ENCODE data around the gene FBLL1. TPM values are rescaled to one million over a fixed set of nuclear protein-coding genes. Genes with fewer than 3 reads are reported as not detected.
A peak's percentile ranks its signal among the peaks of the same experiment; 100 is the strongest.

FBLL1 gene
- total RNA-seq, 1 donor, result 0.36 TPM

DNA sequence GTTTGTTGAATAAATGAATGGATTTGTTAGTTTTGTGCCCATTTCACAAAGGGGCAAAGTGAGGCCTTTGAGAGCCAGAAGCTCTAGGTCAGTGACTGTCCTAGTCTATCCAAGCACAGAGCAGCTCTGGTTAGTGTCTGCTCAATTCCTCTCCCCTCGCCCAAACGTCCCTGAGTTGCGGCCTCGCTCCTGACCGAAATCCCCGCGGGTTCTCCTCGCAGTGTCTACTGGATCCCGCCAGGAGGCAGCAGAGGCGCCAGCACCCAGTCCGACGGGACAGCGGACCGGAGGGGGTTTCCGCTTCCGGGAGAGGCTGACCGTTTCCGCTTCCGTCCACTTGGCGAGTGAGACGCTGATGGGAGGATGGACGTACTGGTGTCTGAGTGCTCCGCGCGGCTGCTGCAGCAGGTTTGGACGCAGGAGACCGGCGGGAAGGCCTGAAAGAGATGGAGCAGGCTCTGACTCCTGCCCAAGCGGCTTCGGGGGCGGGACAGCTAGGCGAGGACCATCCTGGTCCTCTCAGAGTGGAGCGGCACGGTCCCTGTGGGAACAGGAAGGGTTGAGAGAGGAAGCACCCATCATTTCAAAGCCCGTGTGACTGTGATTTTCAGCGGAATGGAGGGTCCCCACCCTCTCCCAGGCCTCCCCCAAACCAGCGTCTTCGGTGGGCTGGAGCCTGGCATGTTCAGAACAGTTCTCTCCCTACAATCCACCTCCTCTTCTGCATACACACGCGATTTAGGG lies 42.8 kb upstream of the FBLL1 start, which contains the start of gene RARS1:
RARS1 (plus strand) TSS at position 336 of the 744 bp plus-strand sequence; CDS start at position 364, 28 bp downstream.
- peak within 1 kb of the TSS; percentile 97 for H2AFZ ChIP-seq (ENCODE audit: low read length)
- H3K27ac ChIP-seq (ENCODE audit: low read depth, low read length), result peak within 1 kb of the TSS; percentile 81
- TF ChIP-seq, protein P1, sequence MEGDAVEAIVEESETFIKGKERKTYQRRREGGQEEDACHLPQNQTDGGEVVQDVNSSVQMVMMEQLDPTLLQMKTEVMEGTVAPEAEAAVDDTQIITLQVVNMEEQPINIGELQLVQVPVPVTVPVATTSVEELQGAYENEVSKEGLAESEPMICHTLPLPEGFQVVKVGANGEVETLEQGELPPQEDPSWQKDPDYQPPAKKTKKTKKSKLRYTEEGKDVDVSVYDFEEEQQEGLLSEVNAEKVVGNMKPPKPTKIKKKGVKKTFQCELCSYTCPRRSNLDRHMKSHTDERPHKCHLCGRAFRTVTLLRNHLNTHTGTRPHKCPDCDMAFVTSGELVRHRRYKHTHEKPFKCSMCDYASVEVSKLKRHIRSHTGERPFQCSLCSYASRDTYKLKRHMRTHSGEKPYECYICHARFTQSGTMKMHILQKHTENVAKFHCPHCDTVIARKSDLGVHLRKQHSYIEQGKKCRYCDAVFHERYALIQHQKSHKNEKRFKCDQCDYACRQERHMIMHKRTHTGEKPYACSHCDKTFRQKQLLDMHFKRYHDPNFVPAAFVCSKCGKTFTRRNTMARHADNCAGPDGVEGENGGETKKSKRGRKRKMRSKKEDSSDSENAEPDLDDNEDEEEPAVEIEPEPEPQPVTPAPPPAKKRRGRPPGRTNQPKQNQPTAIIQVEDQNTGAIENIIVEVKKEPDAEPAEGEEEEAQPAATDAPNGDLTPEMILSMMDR (IDR thresholded peaks at IDR 0.05; ENCODE audit: extremely low read depth, low read depth, low read length), result peak; percentile 95
- no peaks in the 10 kb centered on the region for H3K9me3 ChIP-seq (ENCODE audit: low read depth, low read length)
- H3K4me1 ChIP-seq (ENCODE audit: insufficient read depth, low read length), result peaks cover 10% of the 10 kb centered on the region
- H3K4me3 ChIP-seq (ENCODE audit: insufficient read depth, low read length), result peak within 1 kb of the TSS; percentile 94
- peaks cover 37% of the 10 kb centered on the region for H3K36me3 ChIP-seq (ENCODE audit: insufficient read depth, low read length)
- peaks cover 11% of the 10 kb centered on the region for H4K20me1 ChIP-seq (ENCODE audit: insufficient read depth, low read length)
- DNase-seq (ENCODE audit: insufficient read length, low spot score, missing footprints), result peak; percentile 95
- no peaks in the 10 kb centered on the region for H3K27me3 ChIP-seq (ENCODE audit: insufficient read depth, low read length)
- peak within 1 kb of the TSS; percentile 87 for H3K4me2 ChIP-seq (ENCODE audit: insufficient read depth, low read length)
- peaks cover 44% of the 10 kb centered on the region for H3K79me2 ChIP-seq (ENCODE audit: insufficient read depth, low read length)

DNA sequence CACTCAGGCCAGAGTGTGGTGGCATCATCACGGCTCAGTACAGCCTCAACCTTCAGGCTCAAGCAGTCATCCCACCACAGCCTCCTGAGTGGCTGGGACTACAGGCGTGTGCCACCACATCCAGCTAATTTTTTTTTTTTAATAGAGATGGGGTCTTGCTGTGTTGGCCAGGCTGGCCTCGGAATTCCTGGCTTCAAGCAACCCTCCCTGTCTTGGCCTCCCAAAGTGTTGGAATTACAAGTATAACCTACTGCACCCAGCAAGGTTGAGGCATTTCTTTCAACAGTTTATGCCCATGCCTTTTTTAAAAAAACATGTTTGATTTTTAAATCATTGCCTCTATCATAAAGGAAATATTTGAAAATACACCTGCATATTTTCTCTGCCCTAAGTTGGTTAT lies 40.0 kb upstream of the FBLL1 start:
- Histone ChIP-seq H3K36me3 (ENCODE audit: insufficient read depth, low read length) (peaks cover 63% of the 10 kb centered on the region), H3K4me1 (ENCODE audit: insufficient read depth, low read length) (peaks cover 10% of the 10 kb centered on the region), H3K4me2 (ENCODE audit: insufficient read depth, low read length) (no peak overlapping the region), H2AFZ (ENCODE audit: low read length) (no peak overlapping the region), H3K79me2 (ENCODE audit: insufficient read depth, low read length) (peaks cover 52% of the 10 kb centered on the region), H3K27me3 (ENCODE audit: insufficient read depth, low read length) (no peaks in the 10 kb centered on the region), H3K4me3 (ENCODE audit: insufficient read depth, low read length) (no peak overlapping the region), H3K27ac (ENCODE audit: low read depth, low read length) (no peak overlapping the region), H3K9me3 (ENCODE audit: low read depth, low read length) (no peaks in the 10 kb centered on the region), H4K20me1 (ENCODE audit: insufficient read depth, low read length) (peaks cover 18% of the 10 kb centered on the region)
- TF ChIP-seq, protein P1 (IDR thresholded peaks at IDR 0.05; ENCODE audit: extremely low read depth, low read depth, low read length), result no peak
- DNase-seq (ENCODE audit: insufficient read length, low spot score, missing footprints), result no peak

DNA sequence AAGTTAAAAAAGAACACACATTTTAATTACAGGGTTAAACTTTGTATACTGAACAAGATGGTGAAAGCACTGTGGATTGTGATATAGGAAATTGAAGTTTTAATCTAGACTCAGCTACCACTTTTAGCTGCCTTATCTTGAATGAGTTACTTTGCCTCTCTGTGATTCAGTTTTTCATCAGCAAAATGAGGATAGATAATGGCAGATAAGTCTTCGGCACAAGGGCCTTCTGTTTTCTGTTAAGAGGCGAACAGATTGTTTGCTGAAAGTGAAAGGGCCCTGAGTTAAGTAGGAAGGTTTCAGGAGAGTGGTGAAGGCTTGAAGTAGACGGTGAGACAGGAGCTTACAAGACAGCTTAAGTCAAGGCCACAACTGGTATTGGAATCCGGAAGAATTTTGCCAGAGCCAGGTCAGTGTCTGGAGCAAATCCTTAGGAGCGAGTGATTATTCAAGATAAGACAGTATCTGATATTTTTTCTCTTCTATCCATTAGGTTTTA lies 35.0 kb upstream of the FBLL1 start:
- Histone ChIP-seq H4K20me1 (ENCODE audit: insufficient read depth, low read length) (peaks cover 17% of the 10 kb centered on the region), H3K79me2 (ENCODE audit: insufficient read depth, low read length) (peaks cover 28% of the 10 kb centered on the region), H3K4me1 (ENCODE audit: insufficient read depth, low read length) (no peaks in the 10 kb centered on the region), H3K9me3 (ENCODE audit: low read depth, low read length) (no peaks in the 10 kb centered on the region), H3K27me3 (ENCODE audit: insufficient read depth, low read length) (no peaks in the 10 kb centered on the region), H2AFZ (ENCODE audit: low read length) (no peak overlapping the region), H3K4me2 (ENCODE audit: insufficient read depth, low read length) (no peak overlapping the region), H3K4me3 (ENCODE audit: insufficient read depth, low read length) (no peak overlapping the region), H3K27ac (ENCODE audit: low read depth, low read length) (no peak overlapping the region), H3K36me3 (ENCODE audit: insufficient read depth, low read length) (peaks cover 96% of the 10 kb centered on the region)
- DNase-seq (ENCODE audit: insufficient read length, low spot score, missing footprints), result no peak
- TF ChIP-seq, protein P1 (IDR thresholded peaks at IDR 0.05; ENCODE audit: extremely low read depth, low read depth, low read length), result no peak

DNA sequence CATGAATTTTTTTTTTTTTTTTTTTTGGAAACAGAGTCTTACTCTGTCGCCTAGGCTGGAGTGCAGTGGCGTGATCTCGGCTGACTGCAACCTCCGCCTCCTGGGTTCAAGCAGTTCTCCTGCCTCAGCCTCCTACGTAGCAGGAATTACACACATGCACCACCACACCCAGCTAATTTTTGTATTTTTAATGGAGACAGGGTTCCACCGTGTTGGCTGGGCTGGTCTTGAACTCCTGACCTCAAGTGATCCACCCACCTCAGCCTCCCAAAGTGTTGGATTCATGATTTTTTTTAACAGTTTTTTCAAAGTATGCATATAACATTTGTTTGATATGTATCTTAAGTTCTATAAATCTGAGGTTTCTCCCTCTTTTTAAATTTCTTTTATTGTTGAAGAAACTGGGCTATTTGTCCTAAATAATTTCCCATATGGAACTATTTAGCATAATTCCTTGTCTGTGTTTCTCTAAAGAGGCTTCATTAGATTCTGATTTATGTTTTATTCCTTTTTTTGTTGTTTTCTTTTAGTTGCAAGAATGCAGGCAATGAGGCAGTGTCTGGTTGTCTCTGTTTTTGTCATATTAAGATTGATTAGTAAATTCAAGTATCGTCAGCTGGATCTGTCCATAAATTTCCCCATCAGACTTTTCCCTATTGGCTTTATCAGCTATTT lies 26.4 kb upstream of the FBLL1 start:
- Histone ChIP-seq H3K4me1 (ENCODE audit: insufficient read depth, low read length) (no peaks in the 10 kb centered on the region), H3K9me3 (ENCODE audit: low read depth, low read length) (no peaks in the 10 kb centered on the region), H4K20me1 (ENCODE audit: insufficient read depth, low read length) (peaks cover 4% of the 10 kb centered on the region), H2AFZ (ENCODE audit: low read length) (no peak overlapping the region), H3K27ac (ENCODE audit: low read depth, low read length) (no peak overlapping the region), H3K36me3 (ENCODE audit: insufficient read depth, low read length) (peaks cover 85% of the 10 kb centered on the region), H3K4me2 (ENCODE audit: insufficient read depth, low read length) (no peak overlapping the region), H3K27me3 (ENCODE audit: insufficient read depth, low read length) (no peaks in the 10 kb centered on the region), H3K79me2 (ENCODE audit: insufficient read depth, low read length) (no peaks in the 10 kb centered on the region), H3K4me3 (ENCODE audit: insufficient read depth, low read length) (no peak overlapping the region)
- DNase-seq (ENCODE audit: insufficient read length, low spot score, missing footprints), result no peak
- TF ChIP-seq, protein P1 (IDR thresholded peaks at IDR 0.05; ENCODE audit: extremely low read depth, low read depth, low read length), result no peak

All from osteoblast (primary cell).